HepG2 (cell line): ENCODE measurements around the gene ZSCAN31. TPM values are rescaled to one million over a fixed set of nuclear protein-coding genes. Genes with fewer than 3 reads are reported as not detected.

Experiments
- BRD4 ChIP-seq: sonication (generic); formaldehyde crosslinking; IDR thresholded peaks from 2 replicates; pipeline ENCODE4 v1.4.0; 2020; ENCODE audit warnings: missing genetic modification reagents
- MEIS2 ChIP-seq: sonication (generic); formaldehyde crosslinking; IDR thresholded peaks from 2 replicates; pipeline ENCODE4 v1.9.0; 2021; ENCODE audit warnings: mild to moderate bottlenecking, missing genetic modification reagents
- NFIC ChIP-seq: IDR thresholded peaks from 2 replicates; pipeline ENCODE4 v1.6.1; 2012; ENCODE audit warnings: mild to moderate bottlenecking, low read length, inconsistent platforms
- REPIN1 ChIP-seq: sonication (generic); formaldehyde crosslinking; IDR thresholded peaks from 2 replicates; pipeline ENCODE4 v1.8.0; 2022; ENCODE audit warnings: missing genetic modification reagents, low read depth, mild to moderate bottlenecking, borderline replicate concordance
- SP5 ChIP-seq: IDR thresholded peaks from 2 replicates; pipeline ENCODE4 v1.6.1; 2016; ENCODE audit warnings: low read depth, borderline replicate concordance
- SRF ChIP-seq: IDR thresholded peaks from 2 replicates; pipeline ENCODE4 v1.6.1; 2011; ENCODE audit warnings: mild to moderate bottlenecking, low read depth, low read length, moderate library complexity
- ZBTB20 ChIP-seq: sonication (generic); formaldehyde crosslinking; IDR thresholded peaks from 2 replicates; pipeline ENCODE4 v1.8.1; 2023; ENCODE audit warnings: missing genetic modification reagents, low read depth, mild to moderate bottlenecking, borderline replicate concordance
- ZBTB26 ChIP-seq: IDR thresholded peaks from 2 replicates; pipeline ENCODE4 v1.6.1; 2016; ENCODE audit warnings: missing compliant biosample characterization, missing genetic modification reagents, borderline replicate concordance
- ZBTB33 ChIP-seq: sonication (generic); formaldehyde crosslinking; IDR thresholded peaks from 2 replicates; pipeline ENCODE4 v1.4.0; 2020; ENCODE audit warnings: missing genetic modification reagents
- ZKSCAN1 ChIP-seq: fragments of 150-350 bp; IDR thresholded peaks from 2 replicates; pipeline ENCODE4 v1.6.1; 2014; ENCODE audit warnings: low read length
- ZNF224 ChIP-seq: sonication (generic); formaldehyde crosslinking; IDR thresholded peaks from 2 replicates; pipeline ENCODE4 v1.5.0; 2020; ENCODE audit warnings: mild to moderate bottlenecking, missing genetic modification reagents
- ZNF619 ChIP-seq: sonication (generic); formaldehyde crosslinking; IDR thresholded peaks from 2 replicates; pipeline ENCODE4 v1.4.0; 2020; ENCODE audit warnings: mild to moderate bottlenecking, missing genetic modification reagents
- ZNF713 ChIP-seq: sonication (generic); formaldehyde crosslinking; IDR thresholded peaks from 2 replicates; pipeline ENCODE4 v1.4.0; 2020; ENCODE audit warnings: mild to moderate bottlenecking, missing genetic modification reagents
- polyA plus RNA-seq, 8 experiments: library from polyadenylated mRNA; depleted of rRNA in 3 of 8; stranded (reverse) in 7 of 8; unstranded in 1 of 8; fragments of >200 nt; fragmentation: Illumina TruSeq in 4 of 8; extraction: Trizol in 4 of 8; gene quantifications; 2 replicates each; pipeline versions ENCODE4 v1.2.1 to v1.2.3, GENCODE V29; 2011 to 2016; ENCODE audit warnings: low read depth in 4 of 8, missing spikeins in 1 of 8, mixed read lengths in 1 of 8; ENCODE audit not compliant: insufficient read depth in 1 of 8
- total RNA-seq, 5 experiments: library from RNA; depleted of rRNA; stranded (reverse); fragments of >200 nt; fragmentation: Illumina TruSeq; extraction: Trizol; gene quantifications; 2 replicates each; pipeline ENCODE4 v1.2.3, GENCODE V29; 2016; ENCODE audit warnings: low read depth in 1 of 5
- TF ChIP-seq, protein P1 (sequence below): sonication (generic); formaldehyde crosslinking; IDR thresholded peaks from 2 replicates; pipeline ENCODE4 v1.4.0; 2020; ENCODE audit warnings: missing genetic modification reagents
- TF ChIP-seq, protein P2 (sequence below): sonication (generic); formaldehyde crosslinking; IDR thresholded peaks from 2 replicates; pipeline ENCODE4 v1.9.0; 2021; ENCODE audit warnings: missing genetic modification reagents, borderline replicate concordance
- TF ChIP-seq, protein P3 (sequence below): IDR thresholded peaks from 2 replicates; pipeline ENCODE4 v1.6.1; 2016; ENCODE audit warnings: missing genetic modification reagents, missing compliant biosample characterization
- TF ChIP-seq, protein P4 (sequence below): sonication (generic); formaldehyde crosslinking; IDR thresholded peaks from 2 replicates; pipeline ENCODE4 v1.5.0; 2020; ENCODE audit warnings: missing genetic modification reagents

ZSCAN31 gene
- total and polyA plus RNA-seq, 2 of the 13 experiments (the other 11 are each of a cell fraction or from before 2014, with no cell fraction given) = 5.3 to 6.2 TPM

- TF ChIP-seq, protein P1, sequence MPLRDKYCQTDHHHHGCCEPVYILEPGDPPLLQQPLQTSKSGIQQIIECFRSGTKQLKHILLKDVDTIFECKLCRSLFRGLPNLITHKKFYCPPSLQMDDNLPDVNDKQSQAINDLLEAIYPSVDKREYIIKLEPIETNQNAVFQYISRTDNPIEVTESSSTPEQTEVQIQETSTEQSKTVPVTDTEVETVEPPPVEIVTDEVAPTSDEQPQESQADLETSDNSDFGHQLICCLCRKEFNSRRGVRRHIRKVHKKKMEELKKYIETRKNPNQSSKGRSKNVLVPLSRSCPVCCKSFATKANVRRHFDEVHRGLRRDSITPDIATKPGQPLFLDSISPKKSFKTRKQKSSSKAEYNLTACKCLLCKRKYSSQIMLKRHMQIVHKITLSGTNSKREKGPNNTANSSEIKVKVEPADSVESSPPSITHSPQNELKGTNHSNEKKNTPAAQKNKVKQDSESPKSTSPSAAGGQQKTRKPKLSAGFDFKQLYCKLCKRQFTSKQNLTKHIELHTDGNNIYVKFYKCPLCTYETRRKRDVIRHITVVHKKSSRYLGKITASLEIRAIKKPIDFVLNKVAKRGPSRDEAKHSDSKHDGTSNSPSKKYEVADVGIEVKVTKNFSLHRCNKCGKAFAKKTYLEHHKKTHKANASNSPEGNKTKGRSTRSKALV (CRISPR knock-in tag) = no peak; the same call in 1 of the 2 replicates
- peak; percentile 68; the same call in 1 of the 2 replicates for TF ChIP-seq ZNF224 (CRISPR knock-in tag)
- TF ChIP-seq SRF = no peak
- 0 out of 2 replicates have a peak, but pooled peaks have one; percentile 18 for TF ChIP-seq NFIC
- 0 out of 2 replicates have a peak, but pooled peaks have one; percentile 22 for TF ChIP-seq ZKSCAN1
- 0 out of 2 replicates have a peak, but pooled peaks have one; percentile 20 for TF ChIP-seq MEIS2
- no peak for TF ChIP-seq ZBTB33
- no peak for TF ChIP-seq SP5
- TF ChIP-seq REPIN1 (CRISPR knock-in tag) = no peak
- no peak for TF ChIP-seq ZNF619 (CRISPR knock-in tag)
- no peak for TF ChIP-seq BRD4 (CRISPR knock-in tag)
- no peak for TF ChIP-seq ZBTB26 (CRISPR knock-in tag)
- TF ChIP-seq ZBTB20 (CRISPR knock-in tag) = peak; percentile 17; the same call in 1 of the 2 replicates
- TF ChIP-seq, protein P2, sequence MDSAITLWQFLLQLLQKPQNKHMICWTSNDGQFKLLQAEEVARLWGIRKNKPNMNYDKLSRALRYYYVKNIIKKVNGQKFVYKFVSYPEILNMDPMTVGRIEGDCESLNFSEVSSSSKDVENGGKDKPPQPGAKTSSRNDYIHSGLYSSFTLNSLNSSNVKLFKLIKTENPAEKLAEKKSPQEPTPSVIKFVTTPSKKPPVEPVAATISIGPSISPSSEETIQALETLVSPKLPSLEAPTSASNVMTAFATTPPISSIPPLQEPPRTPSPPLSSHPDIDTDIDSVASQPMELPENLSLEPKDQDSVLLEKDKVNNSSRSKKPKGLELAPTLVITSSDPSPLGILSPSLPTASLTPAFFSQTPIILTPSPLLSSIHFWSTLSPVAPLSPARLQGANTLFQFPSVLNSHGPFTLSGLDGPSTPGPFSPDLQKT (CRISPR knock-in tag) = 0 out of 2 replicates have a peak, but pooled peaks have one; percentile 4
- TF ChIP-seq, protein P3, sequence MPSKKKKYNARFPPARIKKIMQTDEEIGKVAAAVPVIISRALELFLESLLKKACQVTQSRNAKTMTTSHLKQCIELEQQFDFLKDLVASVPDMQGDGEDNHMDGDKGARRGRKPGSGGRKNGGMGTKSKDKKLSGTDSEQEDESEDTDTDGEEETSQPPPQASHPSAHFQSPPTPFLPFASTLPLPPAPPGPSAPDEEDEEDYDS (CRISPR knock-in tag) = peak; percentile 32; the same call in 1 of the 2 replicates
- no peak for TF ChIP-seq ZNF713 (CRISPR knock-in tag)
- TF ChIP-seq, protein P4, sequence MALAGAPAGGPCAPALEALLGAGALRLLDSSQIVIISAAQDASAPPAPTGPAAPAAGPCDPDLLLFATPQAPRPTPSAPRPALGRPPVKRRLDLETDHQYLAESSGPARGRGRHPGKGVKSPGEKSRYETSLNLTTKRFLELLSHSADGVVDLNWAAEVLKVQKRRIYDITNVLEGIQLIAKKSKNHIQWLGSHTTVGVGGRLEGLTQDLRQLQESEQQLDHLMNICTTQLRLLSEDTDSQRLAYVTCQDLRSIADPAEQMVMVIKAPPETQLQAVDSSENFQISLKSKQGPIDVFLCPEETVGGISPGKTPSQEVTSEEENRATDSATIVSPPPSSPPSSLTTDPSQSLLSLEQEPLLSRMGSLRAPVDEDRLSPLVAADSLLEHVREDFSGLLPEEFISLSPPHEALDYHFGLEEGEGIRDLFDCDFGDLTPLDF (CRISPR knock-in tag) = no peak
Measured at GRCh38 chr6:28336284-28337120, 554 bp upstream of the ZSCAN31 start (continued).
